ENCODE measurements around the gene FAM149A. TPM values are rescaled to one million over a fixed set of nuclear protein-coding genes. Genes with fewer than 3 reads are reported as not detected.

Gene FAM149A
- total and polyA plus RNA-seq, 8 donors = 11.9 to 31.4 (median 20.6) TPM

GRCh38 chr4:186221624-186222023 lies 117.1 kb downstream of the FAM149A start:
- Histone ChIP-seq H3K27me3 (no peaks in the 10 kb centered on the region), H3K4me1 (no peaks in the 10 kb centered on the region), H3K27ac (no peak overlapping the region), H3K36me3 (no peaks in the 10 kb centered on the region), H3K4me3 (no peak overlapping the region), H3K9me3 (no peaks in the 10 kb centered on the region)
- TF ChIP-seq CTCF (IDR thresholded peaks at IDR 0.05) = no peak
- no peak for ATAC-seq
- intact Hi-C loops (cut with DNase I) = no loop called here
- WGBS, 2 donors = 78 to 90% methylated on average over 1 of the region's 1 CpG
- no peak for DNase-seq
- no peak for FAIRE-seq

Other genes with a start within 250 kb of the FAM149A start
- 10 to 100 TPM in 3 of 6 donors, 1 to 10 TPM in 3; 5.8 to 19.1 (median 9.3) TPM for gene TLR3, start 35.5 kb upstream of the FAM149A start, total RNA-seq
- 1 to 10 TPM in 1 of 2 donors, under 1 TPM in 1; 0.99 to 1.9 TPM for gene TLR3, start 35.5 kb upstream of the FAM149A start, polyA plus RNA-seq
- 10 to 100 TPM; 27.9 to 39.7 (median 34.1) TPM for gene CYP4V2, start 86.9 kb downstream of the FAM149A start, total RNA-seq
- 10 to 100 TPM; 25.6 to 38.4 TPM for gene CYP4V2, start 86.9 kb downstream of the FAM149A start, polyA plus RNA-seq
- gene KLKB1, start 122.8 kb downstream of the FAM149A start, total RNA-seq = 1 to 10 TPM in 5 of 6 donors, under 1 TPM in 1; 0.93 to 2.6 (median 1.6) TPM
- 10 to 100 TPM; 10.7 to 26.5 TPM for gene KLKB1, start 122.8 kb downstream of the FAM149A start, polyA plus RNA-seq
- gene F11, start 161.5 kb downstream of the FAM149A start, total RNA-seq = 10 to 100 TPM; 10.2 to 43.9 (median 25.2) TPM
- 10 to 100 TPM; 44.4 to 65.3 TPM for gene F11, start 161.5 kb downstream of the FAM149A start, polyA plus RNA-seq